Smooth muscle cell (in vitro differentiated cells): ENCODE data around the gene SLIT3. TPM values are rescaled to one million over a fixed set of nuclear protein-coding genes. Genes with fewer than 3 reads are reported as not detected.

Experiments used
- DNase-seq: peaks from one replicate; lab custom pipeline; 2025; ENCODE audit not compliant: unreplicated experiment; lab: John Stamatoyannopoulos, UW
- H2AFZ ChIP-seq: fragments of 200-600 bp; sonication (generic); 2 replicates; pipeline ENCODE4 v1.6.0; 2016; ENCODE audit warnings: antibody characterized with exemption, low read depth, mild to moderate bottlenecking
- H3F3A ChIP-seq: fragments of 200-600 bp; sonication (generic); 2 replicates; pipeline ENCODE4 v1.6.0; 2017; ENCODE audit warnings: antibody characterized with exemption, low read depth
- H3K27ac ChIP-seq: fragments of 200-600 bp; sonication (generic); 2 replicates; pipeline ENCODE4 v1.5.1; 2016; ENCODE audit warnings: low read depth, mild to moderate bottlenecking
- H3K27me3 ChIP-seq: fragments of 200-600 bp; sonication (generic); 2 replicates; pipeline ENCODE4 v1.6.1; 2016; ENCODE audit warnings: low read depth, mild to moderate bottlenecking
- H3K36me3 ChIP-seq: fragments of 200-600 bp; sonication (generic); 2 replicates; pipeline ENCODE4 v1.5.1; 2016; ENCODE audit warnings: low read depth
- H3K4me1 ChIP-seq: fragments of 200-600 bp; sonication (generic); 2 replicates; pipeline ENCODE4 v1.5.1; 2016; ENCODE audit warnings: low read depth
- H3K4me2 ChIP-seq: fragments of 200-600 bp; sonication (generic); 2 replicates; pipeline ENCODE4 v1.6.0; 2016; ENCODE audit warnings: mild to moderate bottlenecking
- H3K4me3 ChIP-seq: fragments of 200-600 bp; sonication (generic); 2 replicates; pipeline ENCODE4 v1.5.1; 2016; ENCODE audit warnings: mild to moderate bottlenecking
- H3K79me2 ChIP-seq: fragments of 200-600 bp; sonication (generic); 2 replicates; pipeline ENCODE4 v1.6.0; 2016; ENCODE audit warnings: low read depth, mild to moderate bottlenecking
- H3K9ac ChIP-seq: fragments of 200-600 bp; sonication (generic); 2 replicates; pipeline ENCODE4 v1.6.0; 2016; ENCODE audit warnings: low read depth
- H3K9me3 ChIP-seq: fragments of 200-600 bp; sonication (generic); replicated peaks from 2 replicates; pipeline ENCODE4 v1.5.1; 2016; ENCODE audit warnings: low read depth
- H4K20me1 ChIP-seq: fragments of 200-600 bp; sonication (generic); 2 replicates; pipeline ENCODE4 v1.6.0; 2016; ENCODE audit warnings: low read depth
- WGBS: methylation state at CpG from one replicate; pipeline ENCODE4 v1.1.7; 2016; ENCODE audit warnings: low lambda C conversion rate; 5-methylcytosine and 5-hydroxymethylcytosine counted together
- polyA plus RNA-seq: library from polyadenylated mRNA; unstranded; fragments of >200 nt; fragmentation: Nextera tagmentation; extraction: Ambion mirVana; gene quantifications from 2 replicates; pipeline ENCODE4 v1.2.1, GENCODE V29; 2016
- total RNA-seq: library from RNA; depleted of rRNA; stranded (reverse); fragments of >200 nt; gene quantifications from 2 replicates; pipeline ENCODE4 v1.2.3, GENCODE V29; 2014
- TF ChIP-seq, protein P1 (sequence below): fragments of 200-600 bp; sonication (generic); IDR thresholded peaks from 2 replicates; pipeline ENCODE4 v1.5.1; 2017; ENCODE audit warnings: borderline replicate concordance, mild to moderate bottlenecking, antibody characterized with exemption; ENCODE audit not compliant: insufficient read depth, poor library complexity, severe bottlenecking

Gene SLIT3
- total and polyA plus RNA-seq, 2 experiments from 2014 or later = 25.4 to 29.5 TPM

DNA sequence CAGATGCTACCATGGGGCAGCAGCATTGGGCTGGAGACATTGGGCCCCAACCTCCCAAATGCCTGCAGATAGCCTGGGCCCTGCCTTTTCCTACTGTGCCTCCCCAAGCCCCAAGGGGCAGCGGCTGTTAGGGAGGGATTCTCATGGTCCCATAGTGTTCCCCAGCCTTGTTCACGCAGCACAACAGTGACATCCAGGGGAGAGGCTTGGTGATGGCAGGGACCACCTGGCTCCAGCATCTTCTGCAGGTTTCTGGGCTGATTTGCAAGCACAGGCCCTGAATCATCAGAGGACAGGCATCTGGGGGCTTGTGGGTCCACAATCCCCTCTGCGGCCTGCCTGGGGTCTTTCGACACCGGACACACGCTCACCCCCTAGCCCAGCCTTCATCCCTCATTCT is 354.6 kb downstream of the SLIT3 start:
- WGBS = 88% methylated on average over 6 of the region's 6 CpGs
- no peak overlapping the region for H3K27ac ChIP-seq
- H3K36me3 ChIP-seq = no peaks in the 10 kb centered on the region
- no peaks in the 10 kb centered on the region for H4K20me1 ChIP-seq
- H3K79me2 ChIP-seq = no peaks in the 10 kb centered on the region
- no peak overlapping the region for H3K4me2 ChIP-seq
- DNase-seq = no peak
- no peaks in the 10 kb centered on the region for H3K9me3 ChIP-seq
- H3K4me1 ChIP-seq = peaks cover 7% of the 10 kb centered on the region
- no peak overlapping the region for H3K9ac ChIP-seq
- H3K4me3 ChIP-seq = no peak overlapping the region
- TF ChIP-seq, protein P1, sequence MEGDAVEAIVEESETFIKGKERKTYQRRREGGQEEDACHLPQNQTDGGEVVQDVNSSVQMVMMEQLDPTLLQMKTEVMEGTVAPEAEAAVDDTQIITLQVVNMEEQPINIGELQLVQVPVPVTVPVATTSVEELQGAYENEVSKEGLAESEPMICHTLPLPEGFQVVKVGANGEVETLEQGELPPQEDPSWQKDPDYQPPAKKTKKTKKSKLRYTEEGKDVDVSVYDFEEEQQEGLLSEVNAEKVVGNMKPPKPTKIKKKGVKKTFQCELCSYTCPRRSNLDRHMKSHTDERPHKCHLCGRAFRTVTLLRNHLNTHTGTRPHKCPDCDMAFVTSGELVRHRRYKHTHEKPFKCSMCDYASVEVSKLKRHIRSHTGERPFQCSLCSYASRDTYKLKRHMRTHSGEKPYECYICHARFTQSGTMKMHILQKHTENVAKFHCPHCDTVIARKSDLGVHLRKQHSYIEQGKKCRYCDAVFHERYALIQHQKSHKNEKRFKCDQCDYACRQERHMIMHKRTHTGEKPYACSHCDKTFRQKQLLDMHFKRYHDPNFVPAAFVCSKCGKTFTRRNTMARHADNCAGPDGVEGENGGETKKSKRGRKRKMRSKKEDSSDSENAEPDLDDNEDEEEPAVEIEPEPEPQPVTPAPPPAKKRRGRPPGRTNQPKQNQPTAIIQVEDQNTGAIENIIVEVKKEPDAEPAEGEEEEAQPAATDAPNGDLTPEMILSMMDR = peak; percentile 46
- H3K27me3 ChIP-seq = no peaks in the 10 kb centered on the region
- peaks cover 17% of the 10 kb centered on the region for H3F3A ChIP-seq
- no peak overlapping the region for H2AFZ ChIP-seq

DNA sequence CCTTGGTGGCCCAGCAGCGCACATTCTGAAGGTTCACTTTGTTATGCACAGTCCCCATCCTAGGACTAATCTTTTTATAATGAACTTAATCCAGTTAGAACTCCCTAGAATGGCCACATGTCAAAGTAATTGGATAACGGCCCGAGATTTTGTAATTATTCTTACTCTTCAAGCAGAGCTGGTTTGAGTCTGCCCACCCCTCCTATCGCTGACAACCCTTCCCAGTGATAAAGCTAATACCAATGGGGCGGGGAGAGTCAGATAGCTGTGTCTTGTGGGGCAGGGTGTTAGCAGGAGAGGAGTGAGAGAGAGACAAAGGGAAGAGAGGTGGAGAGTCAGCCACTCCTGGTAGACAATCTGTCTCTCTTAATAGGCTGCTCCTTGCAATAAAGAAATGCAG is 356.9 kb downstream of the SLIT3 start:
- Histone ChIP-seq H3K4me3 (no peak overlapping the region), H3K27ac (no peak overlapping the region), H3K4me2 (peak overlapping the region; percentile 5), H3K36me3 (no peaks in the 10 kb centered on the region), H3F3A (peaks cover 21% of the 10 kb centered on the region), H3K9me3 (no peaks in the 10 kb centered on the region), H3K4me1 (peaks cover 7% of the 10 kb centered on the region), H4K20me1 (no peaks in the 10 kb centered on the region), H3K9ac (no peak overlapping the region), H3K79me2 (no peaks in the 10 kb centered on the region), H2AFZ (no peak overlapping the region), H3K27me3 (no peaks in the 10 kb centered on the region)
- TF ChIP-seq, protein P1 = no peak
- no peak for DNase-seq
- 25% methylated on average over 5 of the region's 5 CpGs for WGBS

DNA sequence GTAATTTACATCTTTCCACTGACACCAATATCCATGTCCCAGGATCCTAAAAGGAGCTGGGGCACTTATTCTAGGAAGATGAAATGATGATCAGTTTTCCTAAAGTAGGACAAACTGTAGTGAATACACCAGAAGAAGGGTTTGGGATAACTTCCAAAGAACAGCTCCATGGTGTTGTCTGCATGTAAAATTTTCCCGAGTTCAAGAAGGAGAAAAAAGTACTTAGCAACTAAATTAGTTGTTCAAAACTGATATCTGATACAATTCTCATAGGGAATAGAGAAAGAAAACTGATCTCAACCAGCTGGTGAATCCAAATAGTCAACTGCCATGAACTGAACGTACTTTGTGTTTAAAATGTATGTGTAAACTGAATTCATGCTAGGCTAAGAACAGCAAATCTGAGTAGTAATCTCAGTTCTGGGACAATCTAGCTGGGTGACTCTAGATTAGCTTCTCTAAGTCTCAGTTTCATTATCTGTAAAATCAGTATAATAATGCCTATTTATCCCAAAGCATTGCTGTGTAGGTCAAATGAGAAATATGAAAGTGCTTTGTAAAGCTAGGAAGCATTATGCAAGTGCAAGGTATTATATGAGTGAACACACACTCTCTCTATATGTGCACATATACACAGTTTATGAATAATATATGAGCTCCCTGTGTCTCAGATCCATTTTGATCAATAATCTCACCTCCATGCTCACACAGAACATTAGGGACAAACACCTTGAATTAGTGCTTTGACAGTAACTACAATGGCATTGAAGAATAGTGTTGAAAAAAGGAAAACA is 357.7 kb downstream of the SLIT3 start:
- H3K79me2 ChIP-seq = no peaks in the 10 kb centered on the region
- TF ChIP-seq, protein P1 = no peak
- H3K9ac ChIP-seq = no peak overlapping the region
- no peaks in the 10 kb centered on the region for H4K20me1 ChIP-seq
- H3K4me2 ChIP-seq = peak overlapping the region; percentile 5
- no peaks in the 10 kb centered on the region for H3K9me3 ChIP-seq
- H3K36me3 ChIP-seq = no peaks in the 10 kb centered on the region
- WGBS = 83% methylated on average over 2 of the region's 2 CpGs
- H3K4me1 ChIP-seq = peaks cover 7% of the 10 kb centered on the region
- H3K27me3 ChIP-seq = no peaks in the 10 kb centered on the region
- peaks cover 21% of the 10 kb centered on the region for H3F3A ChIP-seq
- H2AFZ ChIP-seq = no peak overlapping the region
- no peak for DNase-seq
- H3K27ac ChIP-seq = no peak overlapping the region
- no peak overlapping the region for H3K4me3 ChIP-seq

DNA sequence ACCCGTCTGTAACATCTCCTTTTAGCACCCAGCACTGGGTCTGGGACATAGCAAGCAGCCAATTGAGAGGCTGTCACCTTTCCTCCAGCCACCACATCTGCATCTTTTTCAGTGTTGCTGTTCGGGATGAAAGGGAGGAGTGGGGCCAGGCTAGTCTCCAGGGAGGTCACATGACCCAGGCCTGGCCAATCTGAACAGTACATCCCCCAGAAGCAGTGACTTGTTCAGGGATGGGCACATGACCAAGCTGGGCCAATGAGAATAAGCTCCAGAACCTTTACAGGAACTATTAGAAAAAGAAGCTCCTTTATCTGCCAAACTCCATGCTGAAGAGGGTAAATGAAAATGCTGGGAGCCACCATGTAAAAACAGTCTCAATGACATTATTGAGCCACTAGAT is 359.0 kb downstream of the SLIT3 start:
- Histone ChIP-seq H3K36me3 (no peaks in the 10 kb centered on the region), H3K4me1 (peaks cover 7% of the 10 kb centered on the region), H3K79me2 (no peaks in the 10 kb centered on the region), H3K27me3 (no peaks in the 10 kb centered on the region), H3K27ac (no peak overlapping the region), H2AFZ (no peak overlapping the region), H3K4me3 (no peak overlapping the region), H4K20me1 (no peaks in the 10 kb centered on the region), H3K9me3 (no peaks in the 10 kb centered on the region), H3K9ac (no peak overlapping the region), H3K4me2 (no peak overlapping the region), H3F3A (peaks cover 21% of the 10 kb centered on the region)
- DNase-seq = no peak
- TF ChIP-seq, protein P1 = no peak
- WGBS = 58% methylated on average over 2 of the region's 2 CpGs
